ENCODE results near the gene TUBA1C. TPM values are rescaled to one million over a fixed set of nuclear protein-coding genes. Genes with fewer than 3 reads are reported as not detected.
"Not testable (repeated sequence)": the region's sequence is repeated elsewhere in the genome, so short reads cannot be mapped to it uniquely, and the experiment has no call there.

The TUBA1C gene
- polyA plus RNA-seq, 1 of the 3 experiments (the other 2 are of a cell fraction) = 3.3 TPM

GRCh38 chr12:49309386-49309785, 44.5 kb downstream of the TUBA1C start:
- WGBS (ENCODE audit: low lambda C conversion rate) = 89% methylated on average over 7 of the region's 7 CpGs
- H2AFZ ChIP-seq (ENCODE audit: low read depth) = no peak overlapping the region
- no peak overlapping the region for H3K4me3 ChIP-seq (ENCODE audit: low read depth in 2 of 2, low read length in 1 of 2)
- H3K27ac ChIP-seq (ENCODE audit: low read depth in 2 of 2, low read length in 1 of 2) = no peak overlapping the region
- H3K9me3 ChIP-seq = no peaks in the 10 kb centered on the region
- H3K4me1 ChIP-seq (ENCODE audit: control insufficient read depth in 1 of 2, insufficient read depth in 2 of 2, low read depth in 1 of 2, low read length in 1 of 2) = no peaks in the 10 kb centered on the region
- H3K4me2 ChIP-seq = no peak overlapping the region
- H3K36me3 ChIP-seq (replicated peaks in 1 of 2; ENCODE audit: control insufficient read depth in 1 of 2, insufficient read depth in 2 of 2, low read length in 1 of 2) = no peaks in the 10 kb centered on the region
- ChIA-PET POLR2A (no interaction called here), CTCF (interaction anchor here (0.7 to 1.0 kb wide), 3 partner anchors 22 to 419 kb away, joined by 3 to 4 read pairs (median 4); no protein-coding TSS in a partner anchor)
- no peaks in the 10 kb centered on the region for H4K20me1 ChIP-seq (ENCODE audit: insufficient read depth)
- no peak for DNase-seq
- no peaks in the 10 kb centered on the region for H3K79me2 ChIP-seq (ENCODE audit: insufficient read depth)
- H3F3A ChIP-seq (replicated peaks; ENCODE audit: insufficient read depth) = no peaks in the 10 kb centered on the region
- H3K9me2 ChIP-seq = no peaks in the 10 kb centered on the region
- TF ChIP-seq POLR2AphosphoS5 (IDR thresholded peaks at IDR 0.05; ENCODE audit: low read depth, low read length) (no peak), FOXM1 (IDR thresholded peaks at IDR 0.05; ENCODE audit: low read depth) (no peak), USF1 (IDR thresholded peaks at IDR 0.05; ENCODE audit: borderline replicate concordance, low read depth) (no peak), TAF1 (IDR thresholded peaks at IDR 0.05; ENCODE audit: borderline replicate concordance, low read depth, low read length) (no peak)
- H3K9ac ChIP-seq = no peak overlapping the region
- no peaks in the 10 kb centered on the region for H3K27me3 ChIP-seq (ENCODE audit: insufficient read depth)

GRCh38 chr12:49310451-49311000, 45.6 kb downstream of the TUBA1C start:
- H3K4me3 ChIP-seq (ENCODE audit: low read depth in 2 of 2, low read length in 1 of 2); CTCF ChIA-PET; POLR2A ChIA-PET; H3F3A ChIP-seq (replicated peaks; ENCODE audit: insufficient read depth); H3K27ac ChIP-seq (ENCODE audit: low read depth in 2 of 2, low read length in 1 of 2); H3K27me3 ChIP-seq (ENCODE audit: insufficient read depth); H3K79me2 ChIP-seq (ENCODE audit: insufficient read depth); DNase-seq; H2AFZ ChIP-seq (ENCODE audit: low read depth); H3K4me1 ChIP-seq (ENCODE audit: control insufficient read depth in 1 of 2, insufficient read depth in 2 of 2, low read depth in 1 of 2, low read length in 1 of 2); H3K4me2 ChIP-seq; H3K9ac ChIP-seq; H3K9me2 ChIP-seq; H3K36me3 ChIP-seq (replicated peaks in 1 of 2; ENCODE audit: control insufficient read depth in 1 of 2, insufficient read depth in 2 of 2, low read length in 1 of 2); H3K9me3 ChIP-seq; H4K20me1 ChIP-seq (ENCODE audit: insufficient read depth): not testable (repeated sequence)
- WGBS (ENCODE audit: low lambda C conversion rate) = 44% methylated on average over 3 of the region's 3 CpGs

GRCh38 chr12:49314811-49315210, 49.9 kb downstream of the TUBA1C start:
- DNase-seq = no peak
- no peak overlapping the region for H3K27ac ChIP-seq (ENCODE audit: low read depth in 2 of 2, low read length in 1 of 2)
- no peak for TF ChIP-seq GABPA (IDR thresholded peaks at IDR 0.05; ENCODE audit: low read depth)
- TF ChIP-seq FOXJ3 (CRISPR knock-in tag; IDR thresholded peaks at IDR 0.05) = no peak
- no peak for TF ChIP-seq RFX5 (IDR thresholded peaks at IDR 0.05; ENCODE audit: low read length)
- TF ChIP-seq ELF1 (IDR thresholded peaks at IDR 0.05) = no peak
- no peak for TF ChIP-seq SMC3 (IDR thresholded peaks at IDR 0.05; ENCODE audit: low read depth, low read length)
- TF ChIP-seq NFIC (IDR thresholded peaks at IDR 0.05; ENCODE audit: borderline replicate concordance) = no peak
- no peak for TF ChIP-seq JUND (IDR thresholded peaks at IDR 0.05)
- no peak for TF ChIP-seq TEAD4 (IDR thresholded peaks at IDR 0.05; ENCODE audit: borderline replicate concordance, insufficient read depth)
- no peak for TF ChIP-seq REST (IDR thresholded peaks at IDR 0.05; ENCODE audit: low read depth, low read length)
- H3K36me3 ChIP-seq (replicated peaks in 1 of 2; ENCODE audit: control insufficient read depth in 1 of 2, insufficient read depth in 2 of 2, low read length in 1 of 2) = no peaks in the 10 kb centered on the region
- H2AFZ ChIP-seq (ENCODE audit: low read depth) = no peak overlapping the region
- H3K9ac ChIP-seq = no peak overlapping the region
- H3K4me1 ChIP-seq (ENCODE audit: control insufficient read depth in 1 of 2, insufficient read depth in 2 of 2, low read depth in 1 of 2, low read length in 1 of 2) = no peaks in the 10 kb centered on the region
- ChIA-PET CTCF (interaction anchor here (0.7 to 2.2 kb wide), 2 partner anchors 23 to 27 kb away, joined by 3 to 8 read pairs; no protein-coding TSS in a partner anchor), POLR2A (no interaction called here)
- H3K79me2 ChIP-seq (ENCODE audit: insufficient read depth) = no peaks in the 10 kb centered on the region
- no peak overlapping the region for H3K4me2 ChIP-seq
- no peaks in the 10 kb centered on the region for H3K9me3 ChIP-seq
- H3K27me3 ChIP-seq (ENCODE audit: insufficient read depth) = no peaks in the 10 kb centered on the region
- 83% methylated on average over 1 of the region's 1 CpG for WGBS (ENCODE audit: low lambda C conversion rate)
- H3K4me3 ChIP-seq (ENCODE audit: low read depth in 2 of 2, low read length in 1 of 2) = no peak overlapping the region
- no peaks in the 10 kb centered on the region for H3F3A ChIP-seq (replicated peaks; ENCODE audit: insufficient read depth)
- H4K20me1 ChIP-seq (ENCODE audit: insufficient read depth) = no peaks in the 10 kb centered on the region
- H3K9me2 ChIP-seq = no peaks in the 10 kb centered on the region

- H2AFZ ChIP-seq (ENCODE audit: low read depth); H3K4me1 ChIP-seq (ENCODE audit: control insufficient read depth in 1 of 2, insufficient read depth in 2 of 2, low read depth in 1 of 2, low read length in 1 of 2); H3K27ac ChIP-seq (ENCODE audit: low read depth in 2 of 2, low read length in 1 of 2); H3K9me2 ChIP-seq; H3K36me3 ChIP-seq (replicated peaks in 1 of 2; ENCODE audit: control insufficient read depth in 1 of 2, insufficient read depth in 2 of 2, low read length in 1 of 2); H3K4me2 ChIP-seq; H3K9me3 ChIP-seq; H3K9ac ChIP-seq; DNase-seq; POLR2A ChIA-PET; H3K79me2 ChIP-seq (ENCODE audit: insufficient read depth); H4K20me1 ChIP-seq (ENCODE audit: insufficient read depth); H3K27me3 ChIP-seq (ENCODE audit: insufficient read depth); H3K4me3 ChIP-seq (ENCODE audit: low read depth in 2 of 2, low read length in 1 of 2); H3F3A ChIP-seq (replicated peaks; ENCODE audit: insufficient read depth): not testable (repeated sequence)
- CTCF ChIA-PET = interaction anchor here (0.9 to 1.3 kb wide), 3 partner anchors 14 to 28 kb away, joined by 3 to 5 read pairs (median 4); no protein-coding TSS in a partner anchor
- WGBS (ENCODE audit: low lambda C conversion rate) = 95% methylated on average over 10 of the region's 10 CpGs
These were observed 52.2 kb downstream of the TUBA1C start for GRCh38 chr12:49317118-49317517.

All from SK-N-SH (cell line).